Skeletal muscle cell (primary cell): ENCODE data around the gene DHCR7.

Experiments
- DNase-seq: peaks from one replicate; pipeline ENCODE4 v3.0.0-alpha.2; 2010; ENCODE audit warnings: low read depth
- H3K4me3 ChIP-seq: 2 replicates; pipeline ENCODE4 v1.5.1; 2011; ENCODE audit warnings: low read depth, mild to moderate bottlenecking, control low read depth, low read length, moderate library complexity

Gene DHCR7

GRCh38 chr11:71395263-71395560, 53.0 kb downstream of the DHCR7 start:
- DNase-seq: no peak
- H3K4me3 ChIP-seq: no peak overlapping the region

GRCh38 chr11:71393283-71393682, 54.9 kb downstream of the DHCR7 start:
- no peak for DNase-seq
- no peak overlapping the region for H3K4me3 ChIP-seq

GRCh38 chr11:71391796-71392195, 56.4 kb downstream of the DHCR7 start:
- H3K4me3 ChIP-seq: no peak overlapping the region
- DNase-seq: no peak

- DNase-seq: no peak
These were observed 56.8 kb downstream of the DHCR7 start for GRCh38 chr11:71391352-71391751.

GRCh38 chr11:71388637-71389235, 59.5 kb downstream of the DHCR7 start:
- DNase-seq: no peak
- no peak overlapping the region for H3K4me3 ChIP-seq

More at GRCh38 chr11:71391352-71391751, 56.8 kb downstream of the DHCR7 start:
- no peak overlapping the region for H3K4me3 ChIP-seq

DNA sequence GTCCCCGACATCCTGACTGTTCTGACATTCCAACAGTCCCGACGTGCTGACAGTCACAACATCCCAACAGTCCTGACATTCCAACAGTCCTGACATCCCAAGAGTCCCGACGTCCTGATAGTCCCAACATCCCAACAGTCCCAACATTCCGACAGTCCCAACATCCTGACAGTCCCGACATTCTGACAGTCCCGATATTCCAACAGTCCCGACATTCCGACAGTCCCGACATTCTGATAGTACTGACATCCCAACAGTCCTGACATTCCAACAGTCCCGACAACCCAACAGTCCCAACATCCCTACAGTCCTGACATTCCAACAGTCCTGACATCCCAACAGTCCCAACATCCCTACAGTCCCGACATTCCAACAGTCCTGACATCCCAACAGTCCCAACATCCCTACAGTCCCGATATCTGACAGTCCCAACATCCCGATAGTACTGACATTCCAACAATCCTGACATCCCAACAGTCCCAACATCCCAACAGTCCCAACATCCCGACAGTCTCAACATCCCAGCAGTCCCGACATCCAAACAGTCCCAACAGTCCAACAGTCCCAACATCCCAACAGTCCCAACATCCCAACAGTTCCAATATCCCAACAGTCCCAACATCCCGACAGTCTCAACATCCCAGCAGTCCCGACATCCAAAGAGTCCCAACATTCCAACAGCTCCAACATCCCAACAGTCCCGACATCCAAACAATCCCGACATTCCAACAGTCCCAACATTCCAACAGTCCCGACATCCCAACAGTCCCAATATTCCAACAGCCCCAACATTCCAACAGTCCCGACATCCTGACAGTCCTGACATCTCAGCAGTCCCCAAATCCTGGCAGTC, 60.2 kb downstream of the DHCR7 start:
- no peak for DNase-seq
- H3K4me3 ChIP-seq: no peak overlapping the region

GRCh38 chr11:71387200-71387599, 61.0 kb downstream of the DHCR7 start:
- DNase-seq: no peak

DNA sequence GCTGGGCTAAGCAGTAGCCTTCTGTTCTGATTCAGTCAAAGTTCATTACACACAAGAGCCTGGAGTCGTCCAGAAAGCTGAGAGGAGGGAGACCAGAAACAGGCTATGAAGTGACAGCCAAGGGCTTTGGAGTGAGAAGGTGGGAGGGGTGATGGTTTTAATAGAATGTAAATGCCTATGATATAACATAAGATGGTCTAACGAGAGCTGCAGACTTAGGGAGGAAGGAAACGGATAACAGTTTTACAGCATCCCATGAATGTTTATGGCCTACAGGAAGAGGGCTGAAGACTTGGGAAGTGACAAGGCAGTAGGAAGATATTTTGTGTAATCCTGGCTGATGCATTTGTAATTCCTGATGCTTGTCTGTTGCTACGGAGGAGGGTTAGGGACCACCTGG, 62.0 kb downstream of the DHCR7 start:
- DNase-seq: no peak
- no peak overlapping the region for H3K4me3 ChIP-seq

More at GRCh38 chr11:71387200-71387599, 61.0 kb downstream of the DHCR7 start:
- no peak overlapping the region for H3K4me3 ChIP-seq

DNA sequence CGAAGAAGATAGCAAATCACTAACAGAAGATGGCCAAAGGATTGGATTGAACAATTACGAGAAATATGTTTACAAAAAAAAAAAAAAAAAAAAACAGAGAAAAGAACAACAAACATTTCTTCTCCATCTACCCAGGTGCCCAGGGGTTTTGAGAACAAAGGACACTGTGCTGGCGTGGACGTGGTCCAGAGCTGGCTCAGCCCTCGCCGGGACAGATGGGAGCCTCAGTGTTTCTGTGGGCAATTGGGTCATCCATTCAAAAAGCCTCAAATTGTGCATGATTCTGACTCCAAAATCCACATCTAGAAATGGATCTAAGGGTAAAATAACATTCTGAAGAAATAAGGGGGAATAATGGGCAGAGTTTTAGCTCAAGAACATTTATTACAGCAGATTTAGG, 63.1 kb downstream of the DHCR7 start:
- no peak overlapping the region for H3K4me3 ChIP-seq
- DNase-seq: no peak

DNA sequence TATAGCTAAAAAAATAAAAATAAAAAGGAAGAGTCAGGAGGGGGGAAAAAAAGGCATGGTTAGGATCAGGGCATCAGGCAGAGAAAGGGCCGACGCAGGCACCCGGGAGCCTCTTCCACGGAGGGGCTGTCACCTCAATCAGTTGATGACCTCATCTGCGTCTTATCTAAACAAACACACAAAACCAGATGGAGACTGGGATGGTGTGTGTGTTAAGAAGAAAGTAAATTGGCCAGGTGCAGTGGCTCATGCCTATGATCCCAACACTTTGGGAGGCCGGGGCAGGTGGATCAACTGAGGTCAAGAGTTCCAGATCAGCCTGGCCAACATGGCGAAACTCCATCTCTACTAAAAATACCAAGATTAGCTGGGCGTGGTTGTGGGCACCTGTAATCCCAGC, 63.6 kb downstream of the DHCR7 start:
- no peak for DNase-seq
- no peak overlapping the region for H3K4me3 ChIP-seq
